SK-N-SH (cell line): ENCODE results near the gene CENPV. TPM values are rescaled to one million over a fixed set of nuclear protein-coding genes. Genes with fewer than 3 reads are reported as not detected.
"Not testable (repeated sequence)": the region's sequence is repeated elsewhere in the genome, so short reads cannot be mapped to it uniquely, and the experiment has no call there.

Source experiments
- CTCF ChIA-PET: fragments of 300-600, 350-600 bp; formaldehyde crosslinking; extraction: SDS; loops from one replicate; lab custom pipeline; 2021; lab: Yijun Ruan, JAX
- POLR2A ChIA-PET: fragments of 350-600 bp; sonication (Branson Sonifier 250); formaldehyde crosslinking; extraction: SDS; loops from one replicate; lab custom pipeline; 2020; ENCODE audit warnings: antibody characterized with exemption, inconsistent platforms; lab: Yijun Ruan, JAX
- DNase-seq: peaks from one replicate; pipeline ENCODE4 v3.0.0; 2012
- H2AFZ ChIP-seq: fragments of 200-600 bp; sonication (generic); 2 replicates; pipeline ENCODE4 v1.8.1; 2016; ENCODE audit warnings: antibody characterized with exemption, mild to moderate bottlenecking, low read depth
- H3F3A ChIP-seq: fragments of 200-600 bp; sonication (generic); replicated peaks from 2 replicates; pipeline ENCODE3; 2016; ENCODE audit warnings: antibody characterized with exemption, mild to moderate bottlenecking; ENCODE audit not compliant: insufficient read depth
- H3K27ac ChIP-seq, 2 experiments: fragments of 200-500 bp in 1 of 2; fragments of 200-600 bp in 1 of 2; sonication (Bioruptor generic) in 1 of 2; sonication (generic), shearing (Covaris generic) in 1 of 2; 2 replicates each; pipeline versions ENCODE4 v1.5.1 to v1.6.1; 2014 to 2016; ENCODE audit warnings: low read depth in 2 of 2, inconsistent platforms in 1 of 2, low read length in 1 of 2, mild to moderate bottlenecking in 1 of 2, mixed read lengths in 1 of 2
- H3K27me3 ChIP-seq: fragments of 200-600 bp; sonication (generic), shearing (Covaris generic); 2 replicates; pipeline ENCODE4 v1.6.1; 2016; ENCODE audit warnings: mixed run types; ENCODE audit not compliant: insufficient read depth
- H3K36me3 ChIP-seq, 2 experiments: fragments of 200-500 bp in 1 of 2; fragments of 200-600 bp in 1 of 2; sonication (Bioruptor generic) in 1 of 2; sonication (generic) in 1 of 2; replicated peaks in 1 of 2; 2 replicates each; pipeline versions ENCODE3 to v1.5.1; 2014 to 2016; ENCODE audit warnings: low read length in 1 of 2, mild to moderate bottlenecking in 1 of 2; ENCODE audit not compliant: insufficient read depth in 2 of 2, control insufficient read depth in 1 of 2
- H3K4me1 ChIP-seq, 2 experiments: fragments of 200-500 bp in 1 of 2; fragments of 200-600 bp in 1 of 2; sonication (Bioruptor generic) in 1 of 2; sonication (generic), shearing (Covaris generic) in 1 of 2; 2 replicates each; pipeline versions ENCODE4 v1.5.1 to v1.6.1; 2014 to 2016; ENCODE audit warnings: low read depth in 1 of 2, low read length in 1 of 2, mixed run types in 1 of 2; ENCODE audit not compliant: insufficient read depth in 2 of 2, control insufficient read depth in 1 of 2
- H3K4me2 ChIP-seq: fragments of 200-600 bp; sonication (generic), shearing (Covaris generic); 2 replicates; pipeline ENCODE4 v1.6.1; 2017; ENCODE audit warnings: mixed run types
- H3K4me3 ChIP-seq, 2 experiments: fragments of 200-500 bp in 1 of 2; fragments of 200-600 bp in 1 of 2; sonication (Bioruptor generic) in 1 of 2; sonication (generic), shearing (Covaris generic) in 1 of 2; 2 replicates each; pipeline versions ENCODE4 v1.5.1 to v1.8.1; 2014 to 2016; ENCODE audit warnings: low read depth in 2 of 2, inconsistent platforms in 1 of 2, low read length in 1 of 2, mild to moderate bottlenecking in 1 of 2, mixed read lengths in 1 of 2, moderate library complexity in 1 of 2
- H3K79me2 ChIP-seq: fragments of 200-600 bp; sonication (generic); 2 replicates; pipeline ENCODE4 v1.8.1; 2017; ENCODE audit warnings: mild to moderate bottlenecking; ENCODE audit not compliant: insufficient read depth
- H3K9ac ChIP-seq: fragments of 200-600 bp; sonication (generic); 2 replicates; pipeline ENCODE4 v1.6.1; 2017; ENCODE audit warnings: mixed run types
- H3K9me2 ChIP-seq: fragments of 200-600 bp; sonication (generic); 2 replicates; pipeline ENCODE4 v1.6.1; 2017; ENCODE audit warnings: mixed run types
- H3K9me3 ChIP-seq: fragments of 200-600 bp; sonication (generic); 2 replicates; pipeline ENCODE4 v1.6.1; 2017; ENCODE audit warnings: mixed run types, mild to moderate bottlenecking, moderate library complexity
- H4K20me1 ChIP-seq: fragments of 200-600 bp; sonication (generic); 2 replicates; pipeline ENCODE4 v1.6.1; 2017; ENCODE audit warnings: mild to moderate bottlenecking, mixed run types; ENCODE audit not compliant: insufficient read depth
- CHD2 ChIP-seq: fragments of 150-350 bp; IDR thresholded peaks from 2 replicates; pipeline ENCODE4 v1.6.1; 2018; ENCODE audit warnings: low read length; ENCODE audit not compliant: partially characterized antibody
- EP300 ChIP-seq, 2 experiments: IDR thresholded peaks; 2 replicates each; pipeline versions ENCODE4 v1.4.0 to v1.6.1; 2012; ENCODE audit warnings: borderline replicate concordance in 1 of 2, low read depth in 1 of 2, low read length in 1 of 2
- EZH2phosphoT487 ChIP-seq: fragments of 200-600 bp; sonication (generic); IDR thresholded peaks from 2 replicates; pipeline ENCODE4 v1.6.1; 2017; ENCODE audit warnings: low read depth, mixed run types, mild to moderate bottlenecking, antibody characterized with exemption, moderate library complexity, borderline replicate concordance
- FOXJ3 ChIP-seq: sonication (generic); formaldehyde crosslinking; IDR thresholded peaks from 2 replicates; pipeline ENCODE4 v1.5.1; 2020; ENCODE audit warnings: mild to moderate bottlenecking, missing genetic modification reagents
- MAX ChIP-seq: IDR thresholded peaks from 2 replicates; pipeline ENCODE4 v1.4.0; 2012; ENCODE audit warnings: low read depth
- MEF2A ChIP-seq: IDR thresholded peaks from 2 replicates; pipeline ENCODE4 v1.4.0; 2012; ENCODE audit warnings: low read depth, borderline replicate concordance
- POLR2AphosphoS5 ChIP-seq: IDR thresholded peaks from 2 replicates; pipeline ENCODE4 v1.6.1; 2012; ENCODE audit warnings: low read depth, low read length
- SIN3A ChIP-seq: IDR thresholded peaks from 2 replicates; pipeline ENCODE4 v1.6.1; 2012; ENCODE audit warnings: low read depth, mild to moderate bottlenecking, low read length, moderate library complexity, borderline replicate concordance
- TAF1 ChIP-seq: IDR thresholded peaks from 2 replicates; pipeline ENCODE4 v1.6.1; 2012; ENCODE audit warnings: low read depth, mild to moderate bottlenecking, low read length, moderate library complexity, borderline replicate concordance
- TCF12 ChIP-seq: IDR thresholded peaks from 2 replicates; pipeline ENCODE4 v1.4.0; 2012
- USF1 ChIP-seq: IDR thresholded peaks from 2 replicates; pipeline ENCODE4 v1.4.0; 2012; ENCODE audit warnings: low read depth, borderline replicate concordance
- YY1 ChIP-seq: IDR thresholded peaks from 2 replicates; pipeline ENCODE4 v1.4.0; 2012; ENCODE audit warnings: low read depth, mild to moderate bottlenecking
- ZBTB33 ChIP-seq: IDR thresholded peaks from 2 replicates; pipeline ENCODE4 v1.4.0; 2012; ENCODE audit warnings: low read depth, borderline replicate concordance
- WGBS: methylation state at CpG from one replicate; pipeline ENCODE4 v1.1.6; 2017; ENCODE audit warnings: low lambda C conversion rate; 5-methylcytosine and 5-hydroxymethylcytosine counted together
- polyA plus RNA-seq, 3 experiments: library from polyadenylated mRNA; depleted of rRNA; stranded (reverse); fragments of >200 nt; gene quantifications; 2 replicates each; pipeline ENCODE4 v1.2.3, GENCODE V29; 2012

Gene CENPV
- polyA plus RNA-seq, 1 of the 3 experiments (the other 2 are of a cell fraction), result 92.3 TPM

GRCh38 chr17:16396693-16397092 is 43.4 kb upstream of the CENPV start:
- H4K20me1 ChIP-seq, H3K9me2 ChIP-seq, H3K27me3 ChIP-seq, H3K4me2 ChIP-seq, H3K79me2 ChIP-seq, POLR2A ChIA-PET, H3K9me3 ChIP-seq, H3K27ac ChIP-seq, H3K36me3 ChIP-seq, H3K4me3 ChIP-seq, DNase-seq, H3K9ac ChIP-seq, H3F3A ChIP-seq: not testable (repeated sequence)
- 0 out of 2 replicates have a peak overlapping the region, but pooled peaks have one; percentile 29 for H2AFZ ChIP-seq
- peaks cover 0 to 12% of the 10 kb centered on the region in 2 experiments; a peak in 2 of 4 replicates for H3K4me1 ChIP-seq
- CTCF ChIA-PET, result interaction anchor here (1.5 to 3.0 kb wide), 2 partner anchors 33 to 44 kb away, joined by 4 to 7 read pairs; partner anchors contain the start of gene CENPV
- 93% methylated on average over 2 of the region's 2 CpGs for WGBS

- H3K9ac ChIP-seq, H3K27me3 ChIP-seq, H3K36me3 ChIP-seq, H3K9me2 ChIP-seq, DNase-seq, H3K4me2 ChIP-seq, H4K20me1 ChIP-seq, H3K4me3 ChIP-seq, H3K79me2 ChIP-seq, H3F3A ChIP-seq, H3K9me3 ChIP-seq: not testable (repeated sequence)
- peaks cover 0 to 12% of the 10 kb centered on the region in 2 experiments; a peak in 2 of 4 replicates for H3K4me1 ChIP-seq
- 74% methylated on average over 4 of the region's 4 CpGs for WGBS
- peak overlapping the region in 1 of 2 experiments; percentile 29; a peak in 1 of 4 replicates for H3K27ac ChIP-seq
- H2AFZ ChIP-seq, result 0 out of 2 replicates have a peak overlapping the region, but pooled peaks have one; percentile 29
- TF ChIP-seq USF1, result peak; percentile 15; the same call in 1 of the 2 replicates
- ChIA-PET POLR2A (interaction anchor here (0.6 kb wide), 1 partner anchor 43 kb away, joined by 3 read pairs; no protein-coding TSS in a partner anchor), CTCF (interaction anchor here (1.5 to 3.0 kb wide), 2 partner anchors 32 to 43 kb away, joined by 4 to 7 read pairs; partner anchors contain the start of gene CENPV)
Observed at GRCh38 chr17:16395887-16396286, 42.6 kb upstream of the CENPV start.

GRCh38 chr17:16392491-16392890 is 39.2 kb upstream of the CENPV start:
- H3K4me3 ChIP-seq, DNase-seq, H3K27ac ChIP-seq, H3K36me3 ChIP-seq, H4K20me1 ChIP-seq, H3K4me2 ChIP-seq, H3K9me3 ChIP-seq, H3K9ac ChIP-seq, H3K27me3 ChIP-seq, H2AFZ ChIP-seq, H3K9me2 ChIP-seq, H3F3A ChIP-seq, H3K4me1 ChIP-seq, H3K79me2 ChIP-seq, CTCF ChIA-PET: not testable (repeated sequence)
- WGBS, result 93% methylated on average over 11 of the region's 11 CpGs
- POLR2A ChIA-PET, result interaction anchor here (1.6 kb wide), 1 partner anchor 12 kb away, joined by 4 read pairs; the partner anchor contains the start of gene UBB

- Histone ChIP-seq H3K9me3 (no peaks in the 10 kb centered on the region), H3K27ac (no peak overlapping the region), H3K4me2 (no peak overlapping the region), H3K27me3 (no peaks in the 10 kb centered on the region), H3K79me2 (no peaks in the 10 kb centered on the region), H3F3A (peaks cover 9% of the 10 kb centered on the region), H4K20me1 (no peaks in the 10 kb centered on the region), H3K9me2 (no peaks in the 10 kb centered on the region), H3K9ac (no peak overlapping the region), H2AFZ (no peak overlapping the region), H3K4me1 (peaks cover 0 to 5% of the 10 kb centered on the region in 2 experiments; a peak in 2 of 4 replicates), H3K36me3 (no peaks in the 10 kb centered on the region), H3K4me3 (no peak overlapping the region)
- 97% methylated on average over 12 of the region's 13 CpGs for WGBS
- no peak for DNase-seq
- CTCF ChIA-PET, result interaction anchor here (1.2 kb wide), 1 partner anchor 11 kb away, joined by 3 read pairs; the partner anchor contains the start of gene UBB
- POLR2A ChIA-PET, result no interaction called here
- TF ChIP-seq MEF2A, result no peak
- TF ChIP-seq EP300 (IDR thresholded peaks at IDR 0.05; ENCODE audit: borderline replicate concordance in 1 of 2, low read depth in 1 of 2, low read length in 1 of 2), result no peak
- no peak for TF ChIP-seq YY1
- no peak for TF ChIP-seq POLR2AphosphoS5
- no peak for TF ChIP-seq MAX
- TF ChIP-seq TCF12, result no peak
- no peak for TF ChIP-seq ZBTB33
- no peak for TF ChIP-seq EZH2phosphoT487
- TF ChIP-seq FOXJ3 (CRISPR knock-in tag), result no peak
- TF ChIP-seq TAF1, result no peak
- no peak for TF ChIP-seq SIN3A
- TF ChIP-seq CHD2, result no peak
Observed at GRCh38 chr17:16391451-16391850, 38.2 kb upstream of the CENPV start.
